Mucosa of descending colon (tissue), 3 donors: ENCODE measurements around the gene EPN2. TPM values are rescaled to one million over a fixed set of nuclear protein-coding genes. Genes with fewer than 3 reads are reported as not detected.
A peak's percentile ranks its signal among the peaks of the same experiment; 100 is the strongest.

ENCODE experiments used
- ATAC-seq: fragments of 200-7000 bp; cut with Tn5 transposase; one replicate; pipeline ENCODE4 v1.9.1; 2020; ENCODE audit warnings: mild to moderate bottlenecking, moderate library complexity
- DNase-seq, 3 donors: peaks; one replicate each; pipeline ENCODE4 v3.0.0-alpha.2; 2020
- H3K36me3 ChIP-seq: fragments of 200-600 bp; one replicate; pipeline ENCODE4 v1.8.0; 2021; ENCODE audit warnings: low read depth, mild to moderate bottlenecking
- H3K4me1 ChIP-seq: fragments of 200-600 bp; one replicate; pipeline ENCODE4 v1.8.0; 2021; ENCODE audit warnings: low read depth, mild to moderate bottlenecking
- H3K4me3 ChIP-seq: fragments of 200-600 bp; one replicate; pipeline ENCODE4 v1.8.0; 2021; ENCODE audit warnings: mild to moderate bottlenecking
- H3K9me3 ChIP-seq: fragments of 200-600 bp; one replicate; pipeline ENCODE4 v1.8.0; 2021; ENCODE audit warnings: mild to moderate bottlenecking
- intact Hi-C, 2 donors: fragments of 100-400 bp; cut with DNase I in 1 of 2; cut with micrococcal nuclease in 1 of 2; formaldehyde crosslinking; loops; one replicate each; pipeline versions ENCODE4 v1.11.0 to v1.11.1; 2022; cut with DNase I, micrococcal nuclease
- total RNA-seq, 3 donors: library from RNA; stranded (reverse); fragmentation: NEBNext Ultra II Directional in 2 of 3; extraction: Animal tissue kit (Norgen Biotek cat#: 25700) in 2 of 3; gene quantifications; one replicate each; pipeline versions ENCODE4 v1.2.1 to v1.2.4, GENCODE V29; 2021 to 2023
- TF ChIP-seq, protein P1 (sequence below): fragments of 200-600 bp; IDR thresholded peaks from one replicate; pipeline ENCODE4 v1.8.0; 2022; ENCODE audit warnings: antibody characterized with exemption, mild to moderate bottlenecking
- donor health status: DM: no; HTN: no; CAD: no; lungs with moderate emphysema.
- donor health status: DM: no; HTN: no; CAD: no.
- donor health status: DM: no; HTN: yes; CAD: no.

The EPN2 gene
- total RNA-seq, 3 donors from 2014 or later = 32.6 to 75.8 (median 45.0) TPM

DNA sequence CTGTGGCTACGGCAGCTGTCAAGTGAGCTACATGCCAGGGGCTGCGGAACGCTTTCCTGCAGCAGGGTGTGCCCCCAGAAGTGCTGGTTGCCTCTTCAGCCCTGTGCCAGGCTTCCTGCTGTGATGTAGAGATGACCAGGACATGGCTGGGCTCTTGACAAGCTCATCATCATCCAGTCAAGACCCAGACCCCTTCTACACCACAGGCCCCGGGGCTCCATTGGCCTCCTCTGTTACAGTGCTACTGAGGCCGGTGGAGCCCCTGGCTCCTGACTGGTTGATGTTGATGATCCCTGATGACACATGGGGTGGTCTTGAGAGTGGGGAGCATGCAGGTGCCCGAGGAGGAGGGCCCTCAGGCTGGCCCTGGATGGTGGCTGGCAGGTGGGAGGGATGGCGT lies 75.2 kb downstream of the EPN2 start:
- intact Hi-C loops = no loop called here
- no peak for ATAC-seq
- Histone ChIP-seq H3K36me3 (no peaks in the 10 kb centered on the region), H3K4me1 (peaks cover 5% of the 10 kb centered on the region), H3K9me3 (no peaks in the 10 kb centered on the region), H3K4me3 (no peak overlapping the region)
- no peak for DNase-seq
- TF ChIP-seq, protein P1, sequence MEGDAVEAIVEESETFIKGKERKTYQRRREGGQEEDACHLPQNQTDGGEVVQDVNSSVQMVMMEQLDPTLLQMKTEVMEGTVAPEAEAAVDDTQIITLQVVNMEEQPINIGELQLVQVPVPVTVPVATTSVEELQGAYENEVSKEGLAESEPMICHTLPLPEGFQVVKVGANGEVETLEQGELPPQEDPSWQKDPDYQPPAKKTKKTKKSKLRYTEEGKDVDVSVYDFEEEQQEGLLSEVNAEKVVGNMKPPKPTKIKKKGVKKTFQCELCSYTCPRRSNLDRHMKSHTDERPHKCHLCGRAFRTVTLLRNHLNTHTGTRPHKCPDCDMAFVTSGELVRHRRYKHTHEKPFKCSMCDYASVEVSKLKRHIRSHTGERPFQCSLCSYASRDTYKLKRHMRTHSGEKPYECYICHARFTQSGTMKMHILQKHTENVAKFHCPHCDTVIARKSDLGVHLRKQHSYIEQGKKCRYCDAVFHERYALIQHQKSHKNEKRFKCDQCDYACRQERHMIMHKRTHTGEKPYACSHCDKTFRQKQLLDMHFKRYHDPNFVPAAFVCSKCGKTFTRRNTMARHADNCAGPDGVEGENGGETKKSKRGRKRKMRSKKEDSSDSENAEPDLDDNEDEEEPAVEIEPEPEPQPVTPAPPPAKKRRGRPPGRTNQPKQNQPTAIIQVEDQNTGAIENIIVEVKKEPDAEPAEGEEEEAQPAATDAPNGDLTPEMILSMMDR = no peak

DNA sequence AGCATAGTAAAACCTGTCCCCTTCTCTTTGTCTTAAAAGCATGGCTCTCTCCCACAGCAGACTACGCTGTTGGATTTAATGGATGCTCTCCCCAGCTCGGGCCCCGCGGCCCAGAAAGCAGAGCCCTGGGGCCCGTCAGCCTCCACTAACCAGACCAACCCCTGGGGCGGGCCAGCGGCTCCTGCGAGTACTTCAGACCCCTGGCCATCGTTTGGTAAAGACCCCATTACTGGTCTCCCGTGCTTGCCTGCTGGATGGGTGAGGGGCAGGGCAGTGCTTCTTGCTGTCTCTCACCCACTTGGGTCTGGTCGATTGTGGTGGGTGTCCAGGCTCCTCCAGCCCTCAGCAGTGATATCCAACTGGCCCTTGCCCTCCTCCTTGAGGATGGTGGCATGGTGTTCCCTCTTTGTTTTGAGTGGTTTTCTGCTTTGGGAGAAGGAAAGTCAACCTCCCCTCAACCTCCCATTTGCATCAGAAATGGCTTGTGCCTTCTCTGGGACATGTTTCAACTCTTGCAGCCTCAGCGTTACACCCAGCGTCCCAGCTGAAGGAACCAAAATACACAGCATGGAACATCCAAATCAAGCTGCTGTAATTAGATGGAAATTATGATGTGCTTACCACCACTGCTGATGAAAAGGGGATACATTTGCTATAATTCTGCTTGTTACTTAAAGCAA lies 76.0 kb downstream of the EPN2 start:
- H3K36me3 ChIP-seq = no peaks in the 10 kb centered on the region
- DNase-seq = no peak
- H3K4me3 ChIP-seq = no peak overlapping the region

DNA sequence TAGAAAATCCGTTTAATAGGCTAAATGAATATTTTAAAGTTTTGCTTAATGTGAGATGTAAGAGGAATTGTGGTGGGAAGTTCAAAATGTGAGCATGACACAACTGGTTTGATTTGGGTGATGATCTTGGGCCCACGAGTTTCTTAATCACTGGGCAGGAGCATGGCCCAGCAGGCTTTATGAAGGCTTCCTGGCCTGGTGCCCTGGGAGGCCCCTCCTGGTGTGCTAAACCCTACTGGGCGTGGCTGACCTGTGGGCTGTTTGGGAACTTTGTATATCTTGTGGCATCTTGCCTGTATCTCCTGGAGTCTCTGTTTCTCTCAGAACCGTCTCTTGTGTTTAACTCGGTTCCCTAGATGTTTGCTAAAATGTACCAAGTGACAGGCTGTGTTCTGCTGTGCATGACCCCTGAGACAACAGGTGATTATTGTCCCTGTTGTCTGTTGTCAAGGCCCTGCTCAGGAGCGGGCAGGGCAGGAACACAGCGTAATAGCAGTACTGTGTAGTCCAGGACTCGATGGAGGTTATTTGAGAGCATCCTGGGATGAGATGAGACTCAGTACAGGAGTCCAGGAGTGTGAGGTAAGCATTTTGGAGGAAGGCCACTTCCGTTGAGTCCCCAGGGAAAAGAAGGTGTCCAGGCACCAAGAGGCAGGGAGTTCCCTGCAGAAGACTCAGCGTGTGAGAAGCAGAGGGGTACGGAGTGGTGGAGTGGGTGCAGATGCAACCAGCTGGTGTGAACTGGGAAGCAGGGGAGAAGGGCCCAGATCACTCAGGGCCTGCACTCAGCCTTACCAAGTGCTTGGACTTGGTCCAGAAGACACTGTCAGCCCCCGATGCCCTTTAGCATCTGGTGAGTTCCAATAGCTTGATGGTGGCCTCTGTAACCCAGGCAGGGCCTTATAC lies 76.8 kb downstream of the EPN2 start:
- TF ChIP-seq, protein P1 = no peak
- DNase-seq = peak in 1 of 3 donors; percentile 63
- intact Hi-C loops = no loop called here
- Histone ChIP-seq H3K4me3 (no peak overlapping the region), H3K4me1 (peaks cover 7% of the 10 kb centered on the region), H3K36me3 (no peaks in the 10 kb centered on the region), H3K9me3 (no peaks in the 10 kb centered on the region)
- peak; percentile 22 for ATAC-seq

More for the DNA sequence above, 76.0 kb downstream of the EPN2 start:
- peaks cover 7% of the 10 kb centered on the region for H3K4me1 ChIP-seq
- TF ChIP-seq, protein P1 = no peak
- ATAC-seq = no peak
- intact Hi-C loops = no loop called here
- H3K9me3 ChIP-seq = no peaks in the 10 kb centered on the region

- peaks cover 7% of the 10 kb centered on the region for H3K4me1 ChIP-seq
- ATAC-seq = no peak
- H3K36me3 ChIP-seq = no peaks in the 10 kb centered on the region
- TF ChIP-seq, protein P1 = no peak
- H3K9me3 ChIP-seq = no peaks in the 10 kb centered on the region
- no peak for DNase-seq
- no peak overlapping the region for H3K4me3 ChIP-seq
- intact Hi-C loops = no loop called here
Measured at GRCh38 chr17:19315104-19315503, 77.9 kb downstream of the EPN2 start.

GRCh38 chr17:19316761-19317358 lies 79.7 kb downstream of the EPN2 start:
- no peaks in the 10 kb centered on the region for H3K9me3 ChIP-seq
- no peak overlapping the region for H3K4me3 ChIP-seq
- no peak for DNase-seq
- TF ChIP-seq, protein P1 = no peak
- ATAC-seq = no peak
- no peaks in the 10 kb centered on the region for H3K36me3 ChIP-seq
- intact Hi-C loops = no loop called here
- peaks cover 7% of the 10 kb centered on the region for H3K4me1 ChIP-seq
